ENCODE data around the gene YPEL5. TPM values are rescaled to one million over a fixed set of nuclear protein-coding genes. Genes with fewer than 3 reads are reported as not detected.

Gene YPEL5
- total RNA-seq, 2 experiments from 2014 or later = 38.9 to 52.1 TPM

DNA sequence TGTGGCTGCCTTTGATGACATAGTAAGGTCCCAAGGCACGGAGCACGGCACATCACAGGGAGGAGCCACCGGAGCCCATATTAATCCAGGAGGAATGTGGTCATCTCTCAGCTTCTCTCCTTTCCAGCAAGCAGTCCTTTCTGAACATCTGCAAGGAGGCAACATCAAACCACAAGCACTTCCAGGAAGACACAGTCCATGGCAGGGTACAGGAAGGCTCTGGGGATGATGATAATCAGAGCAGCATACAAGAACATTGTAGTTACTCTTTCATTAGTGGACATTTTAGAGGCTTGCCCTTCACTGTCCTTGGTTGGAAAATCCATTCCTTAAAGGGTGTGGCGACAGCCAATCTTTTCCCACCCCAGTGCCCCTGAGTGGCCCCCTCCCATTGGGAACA, 31.1 kb downstream of the YPEL5 start:
- no TSS peak for BruUV-seq (replicated peaks)
- H3K4me2 ChIP-seq (ENCODE audit: low read length) = no peak overlapping the region
- no peak for DNase-seq (ENCODE audit: low spot score)

DNA sequence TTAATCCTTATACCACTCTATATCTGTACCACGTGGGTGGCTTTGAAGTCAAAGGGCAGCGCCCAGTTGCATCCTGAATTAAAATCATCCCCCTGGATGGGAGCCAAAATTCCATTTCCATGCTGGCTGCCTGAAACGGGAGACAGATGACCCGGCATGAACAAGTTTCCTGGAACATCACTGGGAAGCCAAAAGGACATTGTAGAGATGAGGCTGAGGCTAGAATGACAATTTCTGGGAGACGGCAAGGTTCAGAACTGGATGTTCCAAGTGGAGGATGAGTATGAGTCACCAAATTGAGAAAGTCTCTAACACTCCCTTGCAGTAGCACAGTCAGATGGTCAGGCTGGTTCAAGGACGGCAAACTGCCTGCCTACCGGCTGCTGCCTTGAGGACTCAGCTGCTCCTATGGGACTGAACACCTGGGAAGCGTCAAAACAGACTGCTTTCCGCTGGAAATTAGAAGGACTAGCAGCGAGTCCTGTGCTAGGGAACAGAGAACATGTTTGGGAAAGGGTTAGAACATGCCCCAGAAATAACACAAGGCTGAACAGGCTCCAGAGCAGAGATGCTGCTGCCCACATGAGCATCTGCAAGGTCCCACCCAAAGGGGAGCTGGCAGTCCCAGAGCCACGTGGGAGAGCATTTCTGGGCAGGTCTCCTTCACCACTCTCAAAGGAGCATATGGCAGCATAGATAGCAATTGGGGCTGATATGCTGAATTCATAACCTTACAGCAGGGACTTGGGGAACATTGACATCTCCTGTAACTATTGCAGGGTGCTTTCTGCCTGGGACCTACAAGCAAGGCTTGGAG, 32.0 kb downstream of the YPEL5 start:
- H3K9me3 ChIP-seq (ENCODE audit: low read length) = no peaks in the 10 kb centered on the region
- no TSS peak for BruUV-seq (replicated peaks)
- DNase-seq (ENCODE audit: low spot score) = no peak
- H3K27ac ChIP-seq (ENCODE audit: low read depth, low read length, poor library complexity, severe bottlenecking) = no peak overlapping the region
- no peaks in the 10 kb centered on the region for H3K9me2 ChIP-seq (ENCODE audit: insufficient read depth, low read length)
- H3K4me3 ChIP-seq (ENCODE audit: low read depth, low read length, poor library complexity, severe bottlenecking) = no peak overlapping the region
- CTCF ChIA-PET (ENCODE audit: unreplicated experiment) = no interaction called here
- no peaks in the 10 kb centered on the region for H4K20me1 ChIP-seq (ENCODE audit: insufficient read depth, low read length)
- POLR2A ChIA-PET = interaction anchor here (0.6 to 1.5 kb wide), 3 partner anchors 14 to 402 kb away, joined by 3 to 4 read pairs (median 3); no protein-coding TSS in a partner anchor
- H3K4me2 ChIP-seq (ENCODE audit: low read length) = no peak overlapping the region
- TF ChIP-seq EZH2phosphoT487 (IDR thresholded peaks at IDR 0.05; ENCODE audit: borderline replicate concordance, low read depth, low read length) = no peak
- TF ChIP-seq, protein P1, sequence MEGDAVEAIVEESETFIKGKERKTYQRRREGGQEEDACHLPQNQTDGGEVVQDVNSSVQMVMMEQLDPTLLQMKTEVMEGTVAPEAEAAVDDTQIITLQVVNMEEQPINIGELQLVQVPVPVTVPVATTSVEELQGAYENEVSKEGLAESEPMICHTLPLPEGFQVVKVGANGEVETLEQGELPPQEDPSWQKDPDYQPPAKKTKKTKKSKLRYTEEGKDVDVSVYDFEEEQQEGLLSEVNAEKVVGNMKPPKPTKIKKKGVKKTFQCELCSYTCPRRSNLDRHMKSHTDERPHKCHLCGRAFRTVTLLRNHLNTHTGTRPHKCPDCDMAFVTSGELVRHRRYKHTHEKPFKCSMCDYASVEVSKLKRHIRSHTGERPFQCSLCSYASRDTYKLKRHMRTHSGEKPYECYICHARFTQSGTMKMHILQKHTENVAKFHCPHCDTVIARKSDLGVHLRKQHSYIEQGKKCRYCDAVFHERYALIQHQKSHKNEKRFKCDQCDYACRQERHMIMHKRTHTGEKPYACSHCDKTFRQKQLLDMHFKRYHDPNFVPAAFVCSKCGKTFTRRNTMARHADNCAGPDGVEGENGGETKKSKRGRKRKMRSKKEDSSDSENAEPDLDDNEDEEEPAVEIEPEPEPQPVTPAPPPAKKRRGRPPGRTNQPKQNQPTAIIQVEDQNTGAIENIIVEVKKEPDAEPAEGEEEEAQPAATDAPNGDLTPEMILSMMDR (conservative IDR thresholded peaks at IDR 0.05; ENCODE audit: low read length) = no peak
- intact Hi-C loops (cut with micrococcal nuclease; ENCODE audit: unreplicated experiment) = no loop called here
- no peak overlapping the region for H2AFZ ChIP-seq (ENCODE audit: low read length)
- H3K79me2 ChIP-seq (ENCODE audit: insufficient read depth, low read depth, low read length) = no peaks in the 10 kb centered on the region
- H3K4me1 ChIP-seq (ENCODE audit: insufficient read depth, low read length, poor library complexity, severe bottlenecking) = no peaks in the 10 kb centered on the region
- H3K36me3 ChIP-seq (ENCODE audit: insufficient read depth, low read length) = no peaks in the 10 kb centered on the region

More for the DNA sequence above, 31.1 kb downstream of the YPEL5 start:
- Histone ChIP-seq H3K4me3 (ENCODE audit: low read depth, low read length, poor library complexity, severe bottlenecking) (no peak overlapping the region), H3K9me2 (ENCODE audit: insufficient read depth, low read length) (no peaks in the 10 kb centered on the region), H3K36me3 (ENCODE audit: insufficient read depth, low read length) (no peaks in the 10 kb centered on the region), H2AFZ (ENCODE audit: low read length) (no peak overlapping the region), H3K27ac (ENCODE audit: low read depth, low read length, poor library complexity, severe bottlenecking) (no peak overlapping the region), H3K4me1 (ENCODE audit: insufficient read depth, low read length, poor library complexity, severe bottlenecking) (no peaks in the 10 kb centered on the region), H4K20me1 (ENCODE audit: insufficient read depth, low read length) (no peaks in the 10 kb centered on the region), H3K79me2 (ENCODE audit: insufficient read depth, low read depth, low read length) (no peaks in the 10 kb centered on the region), H3K9me3 (ENCODE audit: low read length) (no peaks in the 10 kb centered on the region)
- TF ChIP-seq EZH2phosphoT487 (IDR thresholded peaks at IDR 0.05; ENCODE audit: borderline replicate concordance, low read depth, low read length) = no peak
- TF ChIP-seq, protein P1 (conservative IDR thresholded peaks at IDR 0.05; ENCODE audit: low read length) = no peak
- intact Hi-C loops (cut with micrococcal nuclease; ENCODE audit: unreplicated experiment) = no loop called here
- ChIA-PET POLR2A (no interaction called here), CTCF (ENCODE audit: unreplicated experiment) (no interaction called here)

DNA sequence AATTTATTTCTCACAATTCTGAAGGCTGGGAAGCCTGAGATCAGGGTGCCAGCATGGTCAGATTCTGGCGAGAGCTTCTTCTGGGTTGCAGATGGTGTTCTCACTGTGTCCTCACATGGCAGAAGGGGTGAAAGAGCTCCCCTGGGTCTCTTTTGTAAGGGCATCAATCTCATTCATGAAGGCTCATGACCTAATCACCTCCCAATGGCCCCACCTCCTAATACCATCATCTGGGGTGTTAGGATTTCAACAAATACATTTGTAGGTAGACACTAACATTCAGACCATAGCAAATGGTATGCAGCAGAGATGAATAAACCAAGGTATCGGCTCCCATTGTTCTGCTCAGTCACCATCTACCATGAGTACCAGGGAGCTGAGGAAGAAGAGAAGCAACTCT, 32.7 kb downstream of the YPEL5 start:
- TF ChIP-seq, protein P1 (conservative IDR thresholded peaks at IDR 0.05; ENCODE audit: low read length) = no peak
- TF ChIP-seq EZH2phosphoT487 (IDR thresholded peaks at IDR 0.05; ENCODE audit: borderline replicate concordance, low read depth, low read length) = no peak
- H2AFZ ChIP-seq (ENCODE audit: low read length) = no peak overlapping the region
- intact Hi-C loops (cut with micrococcal nuclease; ENCODE audit: unreplicated experiment) = no loop called here
- no peak for DNase-seq (ENCODE audit: low spot score)
- no peak overlapping the region for H3K4me3 ChIP-seq (ENCODE audit: low read depth, low read length, poor library complexity, severe bottlenecking)
- no peak overlapping the region for H3K4me2 ChIP-seq (ENCODE audit: low read length)
- H3K4me1 ChIP-seq (ENCODE audit: insufficient read depth, low read length, poor library complexity, severe bottlenecking) = no peaks in the 10 kb centered on the region
- no peaks in the 10 kb centered on the region for H3K9me2 ChIP-seq (ENCODE audit: insufficient read depth, low read length)
- BruUV-seq (replicated peaks) = no TSS peak
- CTCF ChIA-PET (ENCODE audit: unreplicated experiment) = no interaction called here
- no peaks in the 10 kb centered on the region for H4K20me1 ChIP-seq (ENCODE audit: insufficient read depth, low read length)
- no peaks in the 10 kb centered on the region for H3K79me2 ChIP-seq (ENCODE audit: insufficient read depth, low read depth, low read length)
- no peaks in the 10 kb centered on the region for H3K36me3 ChIP-seq (ENCODE audit: insufficient read depth, low read length)
- H3K9me3 ChIP-seq (ENCODE audit: low read length) = no peaks in the 10 kb centered on the region
- POLR2A ChIA-PET = interaction anchor here (0.6 to 1.5 kb wide), 3 partner anchors 15 to 403 kb away, joined by 3 to 4 read pairs (median 3); no protein-coding TSS in a partner anchor
- no peak overlapping the region for H3K27ac ChIP-seq (ENCODE audit: low read depth, low read length, poor library complexity, severe bottlenecking)

All from OCI-LY7 (cell line).